HepG2 (cell line): Measurements from ENCODE around the gene CIDEA. TPM values are rescaled to one million over a fixed set of nuclear protein-coding genes. Genes with fewer than 3 reads are reported as not detected.

Experiments used
- KAT2B ChIP-seq: fragments of 150-350 bp; IDR thresholded peaks from 2 replicates; pipeline ENCODE4 v1.6.1; 2014; ENCODE audit warnings: low read depth, low read length, borderline replicate concordance
- MTA1 ChIP-seq: sonication (generic); formaldehyde crosslinking; IDR thresholded peaks from 2 replicates; pipeline ENCODE4 v1.4.0; 2020; ENCODE audit warnings: missing genetic modification reagents, mild to moderate bottlenecking, borderline replicate concordance
- ZNF292 ChIP-seq: sonication (generic); formaldehyde crosslinking; IDR thresholded peaks from 2 replicates; pipeline ENCODE4 v1.8.1; 2022; ENCODE audit warnings: mild to moderate bottlenecking, low read depth, missing genetic modification reagents, borderline replicate concordance
- ZNF792 ChIP-seq: IDR thresholded peaks from 2 replicates; pipeline ENCODE4 v1.6.1; 2016
- polyA plus RNA-seq, 8 experiments: library from polyadenylated mRNA; depleted of rRNA in 3 of 8; stranded (reverse) in 7 of 8; unstranded in 1 of 8; fragments of >200 nt; fragmentation: Illumina TruSeq in 4 of 8; extraction: Trizol in 4 of 8; gene quantifications; 2 replicates each; pipeline versions ENCODE4 v1.2.1 to v1.2.3, GENCODE V29; 2011 to 2016; ENCODE audit warnings: low read depth in 4 of 8, missing spikeins in 1 of 8, mixed read lengths in 1 of 8; ENCODE audit not compliant: insufficient read depth in 1 of 8
- total RNA-seq, 5 experiments: library from RNA; depleted of rRNA; stranded (reverse); fragments of >200 nt; fragmentation: Illumina TruSeq; extraction: Trizol; gene quantifications; 2 replicates each; pipeline ENCODE4 v1.2.3, GENCODE V29; 2016; ENCODE audit warnings: low read depth in 1 of 5
- TF ChIP-seq, protein P1 (sequence below): sonication (generic); formaldehyde crosslinking; IDR thresholded peaks from 2 replicates; pipeline ENCODE4 v1.5.1; 2020; ENCODE audit warnings: mild to moderate bottlenecking, moderate library complexity, missing genetic modification reagents
- TF ChIP-seq, protein P2 (sequence below): sonication (generic); formaldehyde crosslinking; IDR thresholded peaks from 2 replicates; pipeline ENCODE4 v1.5.1; 2020; ENCODE audit warnings: missing genetic modification reagents, mild to moderate bottlenecking, borderline replicate concordance
- TF ChIP-seq, protein P3 (sequence below): sonication (generic); formaldehyde crosslinking; IDR thresholded peaks from 2 replicates; pipeline ENCODE4 v1.4.0; 2020; ENCODE audit warnings: missing genetic modification reagents

CIDEA gene
- total and polyA plus RNA-seq, 2 of the 13 experiments (the other 11 are each of a cell fraction or from before 2014, with no cell fraction given), result not detected

DNA sequence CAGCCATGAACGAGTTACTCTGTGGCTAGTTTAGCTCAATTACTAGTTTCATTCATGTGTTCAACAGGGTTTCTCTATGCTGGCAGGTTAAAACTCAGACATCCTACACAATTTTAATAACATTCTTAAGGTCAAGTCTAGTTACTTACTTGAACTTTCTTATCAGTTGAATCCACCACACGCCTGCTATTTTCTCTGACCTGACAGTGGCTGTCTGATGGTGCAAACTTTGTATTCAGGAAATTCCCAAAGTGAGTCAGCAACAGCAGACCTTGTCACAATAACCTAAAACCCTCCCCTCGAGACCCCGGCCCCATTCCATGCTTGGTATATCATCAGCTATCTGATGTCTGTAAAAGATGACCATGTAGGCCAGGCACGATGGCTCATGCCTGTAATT, 20.8 kb upstream of the CIDEA start (continued):
- TF ChIP-seq, protein P1, sequence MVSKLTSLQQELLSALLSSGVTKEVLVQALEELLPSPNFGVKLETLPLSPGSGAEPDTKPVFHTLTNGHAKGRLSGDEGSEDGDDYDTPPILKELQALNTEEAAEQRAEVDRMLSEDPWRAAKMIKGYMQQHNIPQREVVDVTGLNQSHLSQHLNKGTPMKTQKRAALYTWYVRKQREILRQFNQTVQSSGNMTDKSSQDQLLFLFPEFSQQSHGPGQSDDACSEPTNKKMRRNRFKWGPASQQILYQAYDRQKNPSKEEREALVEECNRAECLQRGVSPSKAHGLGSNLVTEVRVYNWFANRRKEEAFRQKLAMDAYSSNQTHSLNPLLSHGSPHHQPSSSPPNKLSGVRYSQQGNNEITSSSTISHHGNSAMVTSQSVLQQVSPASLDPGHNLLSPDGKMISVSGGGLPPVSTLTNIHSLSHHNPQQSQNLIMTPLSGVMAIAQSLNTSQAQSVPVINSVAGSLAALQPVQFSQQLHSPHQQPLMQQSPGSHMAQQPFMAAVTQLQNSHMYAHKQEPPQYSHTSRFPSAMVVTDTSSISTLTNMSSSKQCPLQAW (CRISPR knock-in tag), result no peak
- TF ChIP-seq ZNF292 (CRISPR knock-in tag) (no peak), MTA1 (CRISPR knock-in tag) (no peak), KAT2B (no peak), ZNF792 (no peak)
- TF ChIP-seq, protein P2, sequence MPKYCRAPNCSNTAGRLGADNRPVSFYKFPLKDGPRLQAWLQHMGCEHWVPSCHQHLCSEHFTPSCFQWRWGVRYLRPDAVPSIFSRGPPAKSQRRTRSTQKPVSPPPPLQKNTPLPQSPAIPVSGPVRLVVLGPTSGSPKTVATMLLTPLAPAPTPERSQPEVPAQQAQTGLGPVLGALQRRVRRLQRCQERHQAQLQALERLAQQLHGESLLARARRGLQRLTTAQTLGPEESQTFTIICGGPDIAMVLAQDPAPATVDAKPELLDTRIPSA (CRISPR knock-in tag), result no peak
- TF ChIP-seq, protein P3, sequence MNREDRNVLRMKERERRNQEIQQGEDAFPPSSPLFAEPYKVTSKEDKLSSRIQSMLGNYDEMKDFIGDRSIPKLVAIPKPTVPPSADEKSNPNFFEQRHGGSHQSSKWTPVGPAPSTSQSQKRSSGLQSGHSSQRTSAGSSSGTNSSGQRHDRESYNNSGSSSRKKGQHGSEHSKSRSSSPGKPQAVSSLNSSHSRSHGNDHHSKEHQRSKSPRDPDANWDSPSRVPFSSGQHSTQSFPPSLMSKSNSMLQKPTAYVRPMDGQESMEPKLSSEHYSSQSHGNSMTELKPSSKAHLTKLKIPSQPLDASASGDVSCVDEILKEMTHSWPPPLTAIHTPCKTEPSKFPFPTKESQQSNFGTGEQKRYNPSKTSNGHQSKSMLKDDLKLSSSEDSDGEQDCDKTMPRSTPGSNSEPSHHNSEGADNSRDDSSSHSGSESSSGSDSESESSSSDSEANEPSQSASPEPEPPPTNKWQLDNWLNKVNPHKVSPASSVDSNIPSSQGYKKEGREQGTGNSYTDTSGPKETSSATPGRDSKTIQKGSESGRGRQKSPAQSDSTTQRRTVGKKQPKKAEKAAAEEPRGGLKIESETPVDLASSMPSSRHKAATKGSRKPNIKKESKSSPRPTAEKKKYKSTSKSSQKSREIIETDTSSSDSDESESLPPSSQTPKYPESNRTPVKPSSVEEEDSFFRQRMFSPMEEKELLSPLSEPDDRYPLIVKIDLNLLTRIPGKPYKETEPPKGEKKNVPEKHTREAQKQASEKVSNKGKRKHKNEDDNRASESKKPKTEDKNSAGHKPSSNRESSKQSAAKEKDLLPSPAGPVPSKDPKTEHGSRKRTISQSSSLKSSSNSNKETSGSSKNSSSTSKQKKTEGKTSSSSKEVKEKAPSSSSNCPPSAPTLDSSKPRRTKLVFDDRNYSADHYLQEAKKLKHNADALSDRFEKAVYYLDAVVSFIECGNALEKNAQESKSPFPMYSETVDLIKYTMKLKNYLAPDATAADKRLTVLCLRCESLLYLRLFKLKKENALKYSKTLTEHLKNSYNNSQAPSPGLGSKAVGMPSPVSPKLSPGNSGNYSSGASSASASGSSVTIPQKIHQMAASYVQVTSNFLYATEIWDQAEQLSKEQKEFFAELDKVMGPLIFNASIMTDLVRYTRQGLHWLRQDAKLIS (CRISPR knock-in tag), result no peak
